Smooth muscle cell (in vitro differentiated cells): Measurements from ENCODE around the gene MFAP3L. TPM values are rescaled to one million over a fixed set of nuclear protein-coding genes. Genes with fewer than 3 reads are reported as not detected.

Experiments
- DNase-seq: peaks from one replicate; lab custom pipeline; 2025; ENCODE audit not compliant: unreplicated experiment; lab: John Stamatoyannopoulos, UW
- H2AFZ ChIP-seq: fragments of 200-600 bp; sonication (generic); 2 replicates; pipeline ENCODE4 v1.6.0; 2016; ENCODE audit warnings: antibody characterized with exemption, low read depth, mild to moderate bottlenecking
- H3F3A ChIP-seq: fragments of 200-600 bp; sonication (generic); 2 replicates; pipeline ENCODE4 v1.6.0; 2017; ENCODE audit warnings: antibody characterized with exemption, low read depth
- H3K27ac ChIP-seq: fragments of 200-600 bp; sonication (generic); 2 replicates; pipeline ENCODE4 v1.5.1; 2016; ENCODE audit warnings: low read depth, mild to moderate bottlenecking
- H3K27me3 ChIP-seq: fragments of 200-600 bp; sonication (generic); 2 replicates; pipeline ENCODE4 v1.6.1; 2016; ENCODE audit warnings: low read depth, mild to moderate bottlenecking
- H3K36me3 ChIP-seq: fragments of 200-600 bp; sonication (generic); 2 replicates; pipeline ENCODE4 v1.5.1; 2016; ENCODE audit warnings: low read depth
- H3K4me1 ChIP-seq: fragments of 200-600 bp; sonication (generic); 2 replicates; pipeline ENCODE4 v1.5.1; 2016; ENCODE audit warnings: low read depth
- H3K4me2 ChIP-seq: fragments of 200-600 bp; sonication (generic); 2 replicates; pipeline ENCODE4 v1.6.0; 2016; ENCODE audit warnings: mild to moderate bottlenecking
- H3K4me3 ChIP-seq: fragments of 200-600 bp; sonication (generic); 2 replicates; pipeline ENCODE4 v1.5.1; 2016; ENCODE audit warnings: mild to moderate bottlenecking
- H3K79me2 ChIP-seq: fragments of 200-600 bp; sonication (generic); 2 replicates; pipeline ENCODE4 v1.6.0; 2016; ENCODE audit warnings: low read depth, mild to moderate bottlenecking
- H3K9ac ChIP-seq: fragments of 200-600 bp; sonication (generic); 2 replicates; pipeline ENCODE4 v1.6.0; 2016; ENCODE audit warnings: low read depth
- H3K9me3 ChIP-seq: fragments of 200-600 bp; sonication (generic); replicated peaks from 2 replicates; pipeline ENCODE4 v1.5.1; 2016; ENCODE audit warnings: low read depth
- H4K20me1 ChIP-seq: fragments of 200-600 bp; sonication (generic); 2 replicates; pipeline ENCODE4 v1.6.0; 2016; ENCODE audit warnings: low read depth
- WGBS: methylation state at CpG from one replicate; pipeline ENCODE4 v1.1.7; 2016; ENCODE audit warnings: low lambda C conversion rate; 5-methylcytosine and 5-hydroxymethylcytosine counted together
- polyA plus RNA-seq: library from polyadenylated mRNA; unstranded; fragments of >200 nt; fragmentation: Nextera tagmentation; extraction: Ambion mirVana; gene quantifications from 2 replicates; pipeline ENCODE4 v1.2.1, GENCODE V29; 2016
- total RNA-seq: library from RNA; depleted of rRNA; stranded (reverse); fragments of >200 nt; gene quantifications from 2 replicates; pipeline ENCODE4 v1.2.3, GENCODE V29; 2014
- TF ChIP-seq, protein P1 (sequence below): fragments of 200-600 bp; sonication (generic); IDR thresholded peaks from 2 replicates; pipeline ENCODE4 v1.5.1; 2017; ENCODE audit warnings: borderline replicate concordance, mild to moderate bottlenecking, antibody characterized with exemption; ENCODE audit not compliant: insufficient read depth, poor library complexity, severe bottlenecking

Gene MFAP3L
- total and polyA plus RNA-seq, 2 experiments from 2014 or later = 2.0 to 27.4 TPM

DNA sequence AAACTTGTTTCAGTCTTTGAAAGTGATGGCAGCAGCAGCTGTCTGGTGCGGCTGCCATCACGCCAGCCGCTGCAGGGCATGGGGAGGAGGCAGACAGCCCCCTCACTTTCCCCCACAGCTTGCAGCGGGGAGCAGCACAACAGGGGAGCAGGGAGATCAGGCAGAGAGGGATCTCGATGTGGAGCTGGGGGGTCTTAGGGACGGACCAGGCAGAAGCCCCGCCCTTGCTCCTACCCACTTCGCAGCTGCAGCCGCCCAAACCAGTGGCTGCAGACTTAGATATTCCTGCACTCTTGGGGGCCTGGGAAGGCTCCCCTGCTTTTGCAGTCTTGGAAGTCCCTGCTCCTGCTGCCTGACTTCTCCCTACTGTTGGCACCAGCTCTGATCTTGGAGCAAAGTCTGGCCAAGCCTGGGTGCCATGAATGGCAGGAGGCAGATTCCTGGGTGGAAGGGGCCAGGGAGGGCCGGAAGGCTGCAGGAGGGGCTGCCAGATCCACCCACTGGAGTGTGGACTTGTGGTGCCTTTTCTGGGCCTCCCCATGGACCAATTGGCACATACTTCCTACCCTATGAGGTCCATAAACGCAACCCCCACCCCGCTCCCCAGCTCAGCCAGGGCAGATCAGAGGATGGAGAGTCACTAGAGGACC lies 14.0 kb upstream of the MFAP3L start:
- Histone ChIP-seq H3K4me3 (no peak overlapping the region), H3K27me3 (no peaks in the 10 kb centered on the region), H3K9me3 (no peaks in the 10 kb centered on the region), H3K9ac (no peak overlapping the region), H3K4me2 (no peak overlapping the region), H3K36me3 (no peaks in the 10 kb centered on the region), H3F3A (no peaks in the 10 kb centered on the region), H2AFZ (no peak overlapping the region), H3K79me2 (no peaks in the 10 kb centered on the region), H4K20me1 (no peaks in the 10 kb centered on the region), H3K27ac (no peak overlapping the region), H3K4me1 (no peaks in the 10 kb centered on the region)
- no peak for DNase-seq
- TF ChIP-seq, protein P1, sequence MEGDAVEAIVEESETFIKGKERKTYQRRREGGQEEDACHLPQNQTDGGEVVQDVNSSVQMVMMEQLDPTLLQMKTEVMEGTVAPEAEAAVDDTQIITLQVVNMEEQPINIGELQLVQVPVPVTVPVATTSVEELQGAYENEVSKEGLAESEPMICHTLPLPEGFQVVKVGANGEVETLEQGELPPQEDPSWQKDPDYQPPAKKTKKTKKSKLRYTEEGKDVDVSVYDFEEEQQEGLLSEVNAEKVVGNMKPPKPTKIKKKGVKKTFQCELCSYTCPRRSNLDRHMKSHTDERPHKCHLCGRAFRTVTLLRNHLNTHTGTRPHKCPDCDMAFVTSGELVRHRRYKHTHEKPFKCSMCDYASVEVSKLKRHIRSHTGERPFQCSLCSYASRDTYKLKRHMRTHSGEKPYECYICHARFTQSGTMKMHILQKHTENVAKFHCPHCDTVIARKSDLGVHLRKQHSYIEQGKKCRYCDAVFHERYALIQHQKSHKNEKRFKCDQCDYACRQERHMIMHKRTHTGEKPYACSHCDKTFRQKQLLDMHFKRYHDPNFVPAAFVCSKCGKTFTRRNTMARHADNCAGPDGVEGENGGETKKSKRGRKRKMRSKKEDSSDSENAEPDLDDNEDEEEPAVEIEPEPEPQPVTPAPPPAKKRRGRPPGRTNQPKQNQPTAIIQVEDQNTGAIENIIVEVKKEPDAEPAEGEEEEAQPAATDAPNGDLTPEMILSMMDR = no peak
- 97% methylated on average over 12 of the region's 12 CpGs for WGBS

GRCh38 chr4:170038769-170039168 lies 12.6 kb upstream of the MFAP3L start:
- Histone ChIP-seq H3K4me1 (no peaks in the 10 kb centered on the region), H3K27me3 (no peaks in the 10 kb centered on the region), H3K9ac (no peak overlapping the region), H3K9me3 (no peaks in the 10 kb centered on the region), H3F3A (no peaks in the 10 kb centered on the region), H2AFZ (no peak overlapping the region), H3K79me2 (no peaks in the 10 kb centered on the region), H4K20me1 (no peaks in the 10 kb centered on the region), H3K4me3 (no peak overlapping the region), H3K4me2 (no peak overlapping the region), H3K27ac (no peak overlapping the region), H3K36me3 (no peaks in the 10 kb centered on the region)
- TF ChIP-seq, protein P1 = no peak
- DNase-seq = no peak
- WGBS = 91% methylated on average over 4 of the region's 4 CpGs

- no peaks in the 10 kb centered on the region for H3K36me3 ChIP-seq
- H3K4me2 ChIP-seq = no peak overlapping the region
- H4K20me1 ChIP-seq = no peaks in the 10 kb centered on the region
- no peaks in the 10 kb centered on the region for H3K27me3 ChIP-seq
- no peak overlapping the region for H3K9ac ChIP-seq
- no peaks in the 10 kb centered on the region for H3K9me3 ChIP-seq
- no peak for DNase-seq
- H2AFZ ChIP-seq = no peak overlapping the region
- TF ChIP-seq, protein P1 = no peak
- H3K27ac ChIP-seq = no peak overlapping the region
- no peak overlapping the region for H3K4me3 ChIP-seq
- H3K4me1 ChIP-seq = no peaks in the 10 kb centered on the region
- 93% methylated on average over 7 of the region's 7 CpGs for WGBS
- no peaks in the 10 kb centered on the region for H3K79me2 ChIP-seq
- H3F3A ChIP-seq = no peaks in the 10 kb centered on the region
Observed at GRCh38 chr4:170038232-170038631, 12.0 kb upstream of the MFAP3L start.

DNA sequence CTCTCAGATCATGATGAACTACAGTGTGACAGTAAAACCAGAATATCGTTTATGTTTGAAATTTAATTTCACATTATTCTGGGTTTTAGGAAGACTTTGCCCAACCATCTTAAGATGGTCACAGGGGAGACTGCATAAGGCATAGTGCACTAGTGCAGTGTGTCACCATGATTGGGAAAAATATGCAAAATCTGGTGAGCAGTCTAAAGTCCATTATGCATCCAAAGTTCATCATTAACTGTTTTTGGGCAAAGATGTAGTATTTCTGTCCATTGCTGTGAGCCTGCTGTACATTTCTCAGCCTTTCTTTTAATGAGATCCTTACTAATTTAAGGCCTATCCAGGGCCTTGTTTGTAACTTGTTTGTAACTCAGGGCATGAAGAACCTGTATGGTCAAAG lies 11.3 kb upstream of the MFAP3L start:
- Histone ChIP-seq H3K79me2 (no peaks in the 10 kb centered on the region), H3K4me3 (no peak overlapping the region), H3K4me1 (no peaks in the 10 kb centered on the region), H3F3A (no peaks in the 10 kb centered on the region), H3K4me2 (no peak overlapping the region), H2AFZ (no peak overlapping the region), H3K27ac (no peak overlapping the region), H3K27me3 (no peaks in the 10 kb centered on the region), H3K36me3 (no peaks in the 10 kb centered on the region), H3K9me3 (no peaks in the 10 kb centered on the region), H3K9ac (no peak overlapping the region), H4K20me1 (no peaks in the 10 kb centered on the region)
- WGBS = 86% methylated on average over 1 of the region's 1 CpG
- no peak for DNase-seq
- TF ChIP-seq, protein P1 = no peak
